Glomerular visceral epithelial cell (primary cell): ENCODE measurements around the gene ANKHD1.

ENCODE experiments used
- DNase-seq: peaks from one replicate; pipeline ENCODE4 v3.0.0-alpha.2; 2016; ENCODE audit errors: extremely low spot score

The ANKHD1 gene, protein sequence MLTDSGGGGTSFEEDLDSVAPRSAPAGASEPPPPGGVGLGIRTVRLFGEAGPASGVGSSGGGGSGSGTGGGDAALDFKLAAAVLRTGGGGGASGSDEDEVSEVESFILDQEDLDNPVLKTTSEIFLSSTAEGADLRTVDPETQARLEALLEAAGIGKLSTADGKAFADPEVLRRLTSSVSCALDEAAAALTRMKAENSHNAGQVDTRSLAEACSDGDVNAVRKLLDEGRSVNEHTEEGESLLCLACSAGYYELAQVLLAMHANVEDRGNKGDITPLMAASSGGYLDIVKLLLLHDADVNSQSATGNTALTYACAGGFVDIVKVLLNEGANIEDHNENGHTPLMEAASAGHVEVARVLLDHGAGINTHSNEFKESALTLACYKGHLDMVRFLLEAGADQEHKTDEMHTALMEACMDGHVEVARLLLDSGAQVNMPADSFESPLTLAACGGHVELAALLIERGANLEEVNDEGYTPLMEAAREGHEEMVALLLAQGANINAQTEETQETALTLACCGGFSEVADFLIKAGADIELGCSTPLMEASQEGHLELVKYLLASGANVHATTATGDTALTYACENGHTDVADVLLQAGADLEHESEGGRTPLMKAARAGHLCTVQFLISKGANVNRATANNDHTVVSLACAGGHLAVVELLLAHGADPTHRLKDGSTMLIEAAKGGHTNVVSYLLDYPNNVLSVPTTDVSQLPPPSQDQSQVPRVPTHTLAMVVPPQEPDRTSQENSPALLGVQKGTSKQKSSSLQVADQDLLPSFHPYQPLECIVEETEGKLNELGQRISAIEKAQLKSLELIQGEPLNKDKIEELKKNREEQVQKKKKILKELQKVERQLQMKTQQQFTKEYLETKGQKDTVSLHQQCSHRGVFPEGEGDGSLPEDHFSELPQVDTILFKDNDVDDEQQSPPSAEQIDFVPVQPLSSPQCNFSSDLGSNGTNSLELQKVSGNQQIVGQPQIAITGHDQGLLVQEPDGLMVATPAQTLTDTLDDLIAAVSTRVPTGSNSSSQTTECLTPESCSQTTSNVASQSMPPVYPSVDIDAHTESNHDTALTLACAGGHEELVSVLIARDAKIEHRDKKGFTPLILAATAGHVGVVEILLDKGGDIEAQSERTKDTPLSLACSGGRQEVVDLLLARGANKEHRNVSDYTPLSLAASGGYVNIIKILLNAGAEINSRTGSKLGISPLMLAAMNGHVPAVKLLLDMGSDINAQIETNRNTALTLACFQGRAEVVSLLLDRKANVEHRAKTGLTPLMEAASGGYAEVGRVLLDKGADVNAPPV (N-terminal part only)

DNA sequence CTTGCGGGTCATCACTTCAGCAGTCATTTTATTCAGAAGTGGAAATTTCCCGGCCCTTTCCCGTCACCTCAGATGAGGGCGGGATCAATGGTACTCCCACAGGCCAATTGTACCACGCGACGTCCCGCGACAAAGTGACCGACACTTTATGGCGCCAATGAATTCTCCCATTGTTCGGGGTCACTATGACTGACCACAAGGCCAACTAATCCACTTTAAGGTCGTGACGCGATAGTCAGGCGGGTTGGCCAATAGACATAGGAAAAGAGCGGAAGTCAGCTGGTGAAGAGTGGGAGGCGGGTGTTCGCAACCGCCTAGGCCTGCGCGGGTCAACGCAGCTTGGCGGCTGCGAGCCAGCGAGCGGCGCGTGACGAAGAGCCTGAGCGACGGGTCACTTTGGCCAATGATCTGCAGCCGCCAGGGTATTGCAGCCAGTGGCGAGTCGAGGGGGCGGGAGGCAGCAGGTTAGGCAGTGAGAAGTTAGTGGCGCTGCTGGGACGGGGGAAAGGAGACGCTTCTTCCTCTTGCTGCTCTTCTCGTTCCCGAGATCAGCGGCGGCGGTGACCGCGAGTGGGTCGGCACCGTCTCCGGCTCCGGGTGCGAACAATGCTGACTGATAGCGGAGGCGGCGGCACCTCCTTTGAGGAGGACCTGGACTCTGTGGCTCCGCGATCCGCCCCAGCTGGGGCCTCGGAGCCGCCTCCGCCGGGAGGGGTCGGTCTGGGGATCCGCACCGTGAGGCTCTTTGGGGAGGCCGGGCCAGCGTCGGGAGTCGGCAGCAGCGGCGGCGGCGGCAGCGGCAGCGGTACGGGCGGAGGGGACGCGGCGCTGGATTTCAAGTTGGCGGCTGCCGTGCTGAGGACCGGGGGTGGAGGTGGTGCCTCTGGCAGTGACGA lies at the start of gene ANKHD1:
TSS of gene ANKHD1 (plus strand) at position 472 of the 896 bp plus-strand sequence. CDS start at position 607, 135 bp downstream.
- peak; percentile 100 for DNase-seq

- no peak for DNase-seq
These were observed 46.1 kb upstream of the ANKHD1 start for GRCh38 chr5:140355546-140355945.

- DNase-seq = no peak
These were observed 44.5 kb upstream of the ANKHD1 start for GRCh38 chr5:140356853-140357725.

DNA sequence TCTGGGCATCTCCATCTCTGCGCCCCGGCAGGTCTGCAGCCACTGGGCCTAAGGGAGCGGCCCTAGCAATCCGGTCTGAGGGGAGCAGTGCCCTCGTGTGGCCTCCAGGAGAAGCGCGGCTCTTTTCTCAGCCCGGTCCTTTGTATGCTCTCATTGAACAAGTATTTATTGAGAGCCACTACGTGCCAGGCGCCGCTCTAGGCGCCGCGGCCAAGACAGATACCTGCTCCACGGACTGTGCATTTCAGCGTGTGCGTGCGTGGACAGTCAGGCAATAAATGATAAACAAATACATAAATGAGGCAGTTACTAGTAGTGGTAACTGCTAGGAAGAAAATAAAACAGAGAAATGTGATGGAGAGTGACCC lies 43.9 kb upstream of the ANKHD1 start:
- peak; percentile 92 for DNase-seq

DNA sequence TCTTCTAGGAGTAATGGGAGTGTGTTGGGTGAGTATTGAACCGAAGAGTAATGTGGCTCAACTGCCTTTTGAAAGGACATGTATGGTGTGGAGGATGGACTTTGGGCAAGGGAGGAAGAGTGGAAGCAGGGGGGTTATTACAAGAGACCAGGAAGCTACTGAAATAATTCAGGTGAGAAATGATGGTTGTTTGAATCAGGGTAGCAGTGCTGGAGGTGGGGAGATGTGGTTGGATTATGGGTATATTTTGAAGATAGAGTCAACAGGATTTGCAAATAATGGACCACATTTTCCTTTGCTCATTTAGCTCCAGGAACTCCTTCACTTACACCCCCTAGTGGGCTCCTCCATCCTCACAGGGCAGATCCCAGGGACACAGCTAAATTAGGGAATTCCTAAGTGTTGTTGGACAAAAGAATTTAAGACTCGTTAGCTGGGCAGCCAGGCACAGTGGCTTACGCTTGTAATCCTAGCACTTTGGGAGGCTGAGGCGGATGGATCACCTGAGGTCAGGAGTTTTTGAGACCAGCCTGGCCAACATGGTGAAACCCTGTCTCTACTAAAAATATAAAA lies 42.8 kb upstream of the ANKHD1 start:
- DNase-seq = peak; percentile 36

DNA sequence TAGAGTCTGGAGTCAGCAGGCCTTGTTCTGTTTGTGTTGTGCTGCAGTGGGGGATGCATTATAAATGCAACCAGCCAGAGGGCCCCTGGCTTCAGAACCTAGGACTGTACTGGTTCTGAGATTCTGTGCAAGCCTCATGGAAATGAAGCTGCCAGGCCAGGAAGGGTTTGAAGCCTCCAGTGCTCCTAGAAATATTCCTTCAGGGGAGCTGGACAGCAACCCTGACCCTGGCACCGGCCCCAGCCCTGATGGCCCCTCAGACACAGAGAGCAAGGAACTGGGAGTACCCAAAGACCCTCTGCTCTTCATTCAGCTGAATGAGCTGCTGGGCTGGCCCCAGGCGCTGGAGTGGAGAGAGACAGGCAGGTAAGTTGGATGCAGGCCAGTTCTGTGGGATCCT lies 41.5 kb upstream of the ANKHD1 start, which contains the start of gene SLC4A9:
TSS of gene SLC4A9 (plus strand) at position 94 of the 400 bp plus-strand sequence. CDS start at position 137, 43 bp downstream.
- DNase-seq = no peak

DNA sequence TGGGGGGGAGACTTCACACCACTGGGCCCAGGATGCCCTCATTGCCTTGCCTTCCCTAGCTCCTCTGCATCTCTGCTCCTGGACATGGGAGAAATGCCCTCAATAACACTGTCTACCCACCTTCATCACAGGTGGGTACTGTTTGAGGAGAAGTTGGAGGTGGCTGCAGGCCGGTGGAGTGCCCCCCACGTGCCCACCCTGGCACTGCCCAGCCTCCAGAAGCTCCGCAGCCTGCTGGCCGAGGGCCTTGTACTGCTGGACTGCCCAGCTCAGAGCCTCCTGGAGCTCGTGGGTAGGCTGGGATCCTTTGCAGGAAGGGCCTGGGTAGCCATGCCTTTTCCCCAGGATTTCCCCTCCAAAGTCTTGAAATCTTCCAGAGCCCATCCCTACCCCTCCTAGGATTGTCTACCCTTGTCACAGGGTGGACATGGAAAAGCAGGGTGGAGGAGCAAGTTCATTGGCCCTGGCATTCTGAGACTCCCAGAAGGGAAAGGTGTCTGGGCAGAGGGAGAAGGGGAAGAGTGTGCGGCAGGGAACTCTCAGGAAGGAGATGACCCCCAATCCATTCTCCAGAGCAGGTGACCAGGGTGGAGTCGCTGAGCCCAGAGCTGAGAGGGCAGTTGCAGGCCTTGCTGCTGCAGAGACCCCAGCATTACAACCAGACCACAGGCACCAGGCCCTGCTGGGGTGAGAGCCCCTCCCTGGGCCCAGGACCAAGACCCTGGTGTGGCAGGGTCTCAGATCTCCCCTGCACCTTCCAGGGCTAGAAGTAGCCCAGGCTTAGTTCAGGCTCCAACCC lies 40.8 kb upstream of the ANKHD1 start:
- DNase-seq = no peak

DNA sequence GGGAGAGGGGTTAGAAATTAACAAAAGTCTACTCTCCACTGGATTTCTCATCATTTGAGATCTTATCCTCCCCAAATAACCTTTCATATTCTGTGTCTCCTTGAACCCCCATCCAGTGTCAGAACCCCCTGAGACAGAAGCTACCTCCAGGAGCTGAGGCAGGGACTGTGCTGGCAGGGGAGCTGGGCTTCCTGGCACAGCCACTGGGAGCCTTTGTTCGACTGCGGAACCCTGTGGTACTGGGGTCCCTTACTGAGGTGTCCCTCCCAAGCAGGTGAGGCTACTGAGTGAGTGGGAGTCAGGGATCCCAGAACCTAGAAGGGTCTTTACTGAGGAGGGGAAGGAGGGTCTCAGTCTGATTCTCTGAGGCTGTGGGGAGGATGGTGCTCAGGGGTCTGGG lies 39.7 kb upstream of the ANKHD1 start:
- DNase-seq = no peak

- no peak for DNase-seq
These were observed 39.3 kb upstream of the ANKHD1 start for GRCh38 chr5:140362311-140362710.

DNA sequence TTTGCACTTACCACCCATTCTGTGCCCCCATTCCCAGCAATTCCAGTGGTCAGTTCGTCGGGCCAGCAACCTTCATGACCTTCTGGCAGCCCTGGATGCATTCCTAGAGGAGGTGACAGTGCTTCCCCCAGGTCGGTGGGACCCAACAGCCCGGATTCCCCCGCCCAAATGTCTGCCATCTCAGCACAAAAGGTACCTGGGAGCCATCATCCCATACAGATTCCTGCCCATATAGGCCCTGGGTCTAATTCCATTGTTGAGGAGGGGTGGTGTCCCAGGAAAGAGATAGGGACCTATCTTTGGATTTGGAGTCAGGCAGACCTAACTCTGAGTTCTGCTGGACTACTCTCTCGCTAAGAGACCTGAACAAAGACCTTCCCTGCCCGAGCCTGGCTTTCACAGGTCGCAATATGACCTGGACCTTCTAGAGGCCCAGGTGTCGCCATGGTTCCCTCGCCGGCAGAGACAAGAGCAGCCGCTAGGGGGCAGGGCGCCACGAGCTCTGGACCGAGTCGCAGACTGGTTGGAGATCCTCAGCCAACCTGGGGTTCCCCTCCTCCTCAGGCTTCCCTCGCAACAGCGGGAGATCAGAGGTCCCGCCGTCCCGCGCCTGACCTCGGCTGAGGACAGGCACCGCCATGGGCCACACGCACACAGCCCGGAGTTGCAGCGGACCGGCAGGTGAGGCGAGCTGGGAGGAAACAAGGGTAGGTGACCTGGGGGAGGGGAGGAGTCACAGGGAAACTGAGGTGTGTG lies 38.6 kb upstream of the ANKHD1 start:
- peak; percentile 74 for DNase-seq

DNA sequence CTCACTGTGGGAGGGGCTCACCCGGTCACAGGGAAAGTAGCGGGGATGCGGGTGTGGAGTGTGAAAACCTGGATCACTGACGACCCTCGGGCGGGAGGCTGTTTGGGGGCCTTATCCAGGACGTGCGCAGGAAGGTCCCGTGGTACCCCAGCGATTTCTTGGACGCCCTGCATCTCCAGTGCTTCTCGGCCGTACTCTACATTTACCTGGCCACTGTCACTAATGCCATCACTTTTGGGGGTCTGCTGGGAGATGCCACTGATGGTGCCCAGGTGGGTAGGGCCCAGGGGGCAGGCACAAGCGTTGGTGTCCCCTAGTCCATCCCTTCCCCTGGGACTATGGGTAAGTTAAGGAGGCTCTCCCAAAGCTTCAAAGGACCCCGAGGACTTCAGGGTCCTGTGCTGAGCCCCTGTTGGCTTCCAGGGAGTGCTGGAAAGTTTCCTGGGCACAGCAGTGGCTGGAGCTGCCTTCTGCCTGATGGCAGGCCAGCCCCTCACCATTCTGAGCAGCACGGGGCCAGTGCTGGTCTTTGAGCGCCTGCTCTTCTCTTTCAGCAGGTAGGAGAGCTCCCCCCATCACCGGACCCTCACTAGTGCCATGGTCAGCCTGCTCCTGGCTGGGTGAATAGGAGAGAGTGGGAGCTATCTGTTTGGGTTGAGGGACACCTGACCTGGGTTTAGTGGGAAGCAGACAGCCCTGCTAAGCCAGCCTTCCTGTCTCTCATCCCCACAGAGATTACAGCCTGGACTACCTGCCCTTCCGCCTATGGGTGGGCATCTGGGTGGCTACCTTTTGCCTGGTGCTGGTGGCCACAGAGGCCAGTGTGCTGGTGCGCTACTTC lies 37.8 kb upstream of the ANKHD1 start:
- no peak for DNase-seq

DNA sequence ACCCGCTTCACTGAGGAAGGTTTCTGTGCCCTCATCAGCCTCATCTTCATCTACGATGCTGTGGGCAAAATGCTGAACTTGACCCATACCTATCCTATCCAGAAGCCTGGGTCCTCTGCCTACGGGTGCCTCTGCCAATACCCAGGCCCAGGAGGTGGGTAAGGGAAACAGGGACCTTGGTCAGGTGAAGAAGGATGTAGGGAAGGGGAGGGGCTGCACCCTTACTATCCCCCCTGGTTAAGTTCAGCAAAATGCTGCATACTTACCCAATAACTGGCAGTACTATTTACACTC lies 37.2 kb upstream of the ANKHD1 start:
- no peak for DNase-seq

- no peak for DNase-seq
These were observed 36.4 kb upstream of the ANKHD1 start for GRCh38 chr5:140365282-140365681.

- no peak for DNase-seq
These were observed 35.7 kb upstream of the ANKHD1 start for GRCh38 chr5:140365941-140366340.

DNA sequence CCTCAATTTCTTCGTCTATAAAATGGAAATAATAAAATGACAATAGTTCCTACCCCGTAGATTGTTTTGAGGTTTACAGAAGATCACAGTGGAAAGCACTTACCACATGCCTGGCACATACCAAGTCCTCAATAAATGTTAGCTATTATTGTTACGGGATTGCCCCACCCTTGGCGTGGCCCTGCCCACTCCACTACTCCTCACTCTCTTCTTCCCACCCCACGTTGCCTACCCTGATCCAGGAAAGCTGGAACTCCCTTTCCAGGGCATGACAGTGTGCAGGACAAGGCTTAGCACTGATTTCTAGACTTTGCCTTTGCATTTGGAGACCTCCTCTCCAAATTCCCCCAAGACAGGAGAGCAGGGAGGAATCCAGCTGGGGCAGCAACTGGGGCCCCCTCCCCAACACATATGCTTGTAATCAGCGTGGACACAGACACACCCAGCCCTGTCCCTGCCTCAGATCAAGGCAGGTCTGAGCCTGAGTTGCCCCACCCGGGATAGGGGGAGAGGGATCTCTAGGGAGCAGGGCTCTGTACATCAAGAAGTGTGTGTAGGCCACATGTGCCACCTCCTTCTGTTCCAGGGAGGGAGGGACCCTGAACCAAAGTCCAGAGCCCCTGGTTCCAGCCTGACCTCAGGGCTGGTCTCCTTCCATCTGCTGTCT lies 34.9 kb upstream of the ANKHD1 start:
- no peak for DNase-seq

- DNase-seq = no peak
These were observed 34.2 kb upstream of the ANKHD1 start for GRCh38 chr5:140367256-140368013.
